Panc1 (cell line): ENCODE results near the gene HIKESHI. TPM values are rescaled to one million over a fixed set of nuclear protein-coding genes. Genes with fewer than 3 reads are reported as not detected.

Experiments used
- ATAC-seq: fragments of 200-7000 bp; cut with Tn5 transposase; 2 replicates; pipeline ENCODE4 v1.9.1; 2020; ENCODE audit warnings: mild to moderate bottlenecking, moderate library complexity
- BruUV-seq: library from RNA; stranded (reverse); fragments of 400-500 nt; replicated peaks from 2 replicates; lab custom pipeline; 2021; lab: Mats Ljungman, UMichigan
- CTCF ChIA-PET: fragments of 300-600 bp; sonication (Branson Sonifier 250); formaldehyde crosslinking; loops from one replicate; lab custom pipeline; 2022; ENCODE audit warnings: antibody characterized with exemption; lab: Charles Lee
- POLR2A ChIA-PET: fragments of 300-600 bp; sonication (Branson Sonifier 250); formaldehyde crosslinking; loops from one replicate; lab custom pipeline; 2022; ENCODE audit warnings: antibody characterized with exemption; lab: Charles Lee
- DNase-seq: peaks from one replicate; pipeline ENCODE4 v3.0.0-alpha.2; 2010; ENCODE audit warnings: low read depth, low spot score
- H3K27ac ChIP-seq: 2 replicates; pipeline ENCODE4 v1.5.1; 2011; ENCODE audit warnings: mild to moderate bottlenecking, low read length, inconsistent platforms
- H3K27me3 ChIP-seq: fragments of 200-500 bp; sonication (Bioruptor generic); 2 replicates; pipeline ENCODE4 v1.6.0; 2014; ENCODE audit warnings: low read length, inconsistent platforms; ENCODE audit not compliant: control insufficient read depth, insufficient read depth
- H3K36me3 ChIP-seq: fragments of 200-500 bp; sonication (Bioruptor generic); 2 replicates; pipeline ENCODE4 v1.5.1; 2014; ENCODE audit warnings: inconsistent platforms, mild to moderate bottlenecking, low read length, moderate library complexity; ENCODE audit not compliant: control insufficient read depth, insufficient read depth
- H3K4me1 ChIP-seq: 2 replicates; pipeline ENCODE4 v1.5.1; 2011; ENCODE audit warnings: inconsistent platforms, mild to moderate bottlenecking, low read length, moderate library complexity; ENCODE audit not compliant: control insufficient read depth, insufficient read depth
- H3K4me3 ChIP-seq, 2 experiments: 2 replicates each; pipeline ENCODE4 v1.5.1; 2011 to 2012; ENCODE audit warnings: low read depth in 2 of 2, low read length in 2 of 2, mild to moderate bottlenecking in 2 of 2, inconsistent platforms in 1 of 2, moderate library complexity in 1 of 2
- H3K9me3 ChIP-seq: fragments of 200-500 bp; sonication (Bioruptor generic); 2 replicates; pipeline ENCODE4 v1.5.1; 2014; ENCODE audit warnings: low read depth, mild to moderate bottlenecking, inconsistent platforms, low read length, moderate library complexity; ENCODE audit not compliant: control insufficient read depth, insufficient read depth
- CTCF ChIP-seq: fragments of 450-650 bp; IDR thresholded peaks from 2 replicates; pipeline ENCODE4 v1.5.1; 2017; ENCODE audit warnings: mild to moderate bottlenecking
- POLR2AphosphoS5 ChIP-seq: IDR thresholded peaks from 2 replicates; pipeline ENCODE4 v1.6.1; 2012; ENCODE audit warnings: mild to moderate bottlenecking, low read depth, low read length, moderate library complexity
- REST ChIP-seq, 2 experiments: IDR thresholded peaks; 2 replicates each; pipeline ENCODE4 v1.6.1; 2011 to 2012; ENCODE audit warnings: low read depth in 2 of 2, control low read depth in 1 of 2, low read length in 1 of 2, mild to moderate bottlenecking in 1 of 2, moderate library complexity in 1 of 2; ENCODE audit not compliant: insufficient read depth in 1 of 2
- SIN3A ChIP-seq: IDR thresholded peaks from 2 replicates; pipeline ENCODE4 v1.6.1; 2012; ENCODE audit warnings: low read depth, mild to moderate bottlenecking, low read length, moderate library complexity, borderline replicate concordance; ENCODE audit not compliant: insufficient read depth
- TCF7L2 ChIP-seq: IDR thresholded peaks from 2 replicates; pipeline ENCODE4 v1.6.1; 2011; ENCODE audit warnings: mild to moderate bottlenecking, low read depth, low read length, inconsistent platforms
- in situ Hi-C: cut with HindIII; loops from 2 replicates; pipeline ENCODE4 v1.10.0; 2016; ENCODE audit warnings: low sequenced_read_pairs, low pct_unique_long_range_greater_than_20kb
- intact Hi-C: fragments of 100-400 bp; cut with micrococcal nuclease; formaldehyde crosslinking; loops from one replicate; pipeline ENCODE4 v1.10.0; 2022; ENCODE audit not compliant: unreplicated experiment
- total RNA-seq: library from RNA; stranded (reverse); gene quantifications from one replicate; pipeline ENCODE4 v1.2.1, GENCODE V29; 2021; ENCODE audit not compliant: unreplicated experiment

The HIKESHI gene
- total RNA-seq, 1 experiment from 2014 or later, result 61.3 TPM

- peaks cover under 1% of the 10 kb centered on the region; the same call in 1 of the 2 replicates for H3K4me1 ChIP-seq
- no peak overlapping the region for H3K27ac ChIP-seq
- H3K9me3 ChIP-seq, result no peaks in the 10 kb centered on the region
- DNase-seq (no peak), ATAC-seq (no peak)
- no peaks in the 10 kb centered on the region for H3K27me3 ChIP-seq
- TF ChIP-seq SIN3A, result no peak
- TF ChIP-seq CTCF, result no peak
- no peak for TF ChIP-seq POLR2AphosphoS5
- TF ChIP-seq TCF7L2, result no peak
- TF ChIP-seq REST (IDR thresholded peaks at IDR 0.05; ENCODE audit: insufficient read depth in 1 of 2, low read depth in 2 of 2, low read length in 1 of 2), result no peak
- H3K36me3 ChIP-seq, result peaks cover 12% of the 10 kb centered on the region; the same call in 1 of the 2 replicates
- intact Hi-C loops (no loop called here), in situ Hi-C loops (no loop called here)
- ChIA-PET CTCF (no interaction called here), POLR2A (no interaction called here)
- no peak overlapping the region for H3K4me3 ChIP-seq
- BruUV-seq, result no TSS peak
Observed at GRCh38 chr11:86256608-86257007, 45.4 kb upstream of the HIKESHI start.

- CTCF ChIA-PET, result no interaction called here
- no peak for ATAC-seq
- POLR2A ChIA-PET, result no interaction called here
- Histone ChIP-seq H3K4me1 (no peaks in the 10 kb centered on the region), H3K36me3 (peaks cover 8% of the 10 kb centered on the region; the same call in 1 of the 2 replicates), H3K27ac (no peak overlapping the region), H3K9me3 (no peaks in the 10 kb centered on the region), H3K4me3 (no peak overlapping the region), H3K27me3 (no peaks in the 10 kb centered on the region)
- intact Hi-C loops, result no loop called here
- TF ChIP-seq SIN3A, result no peak
- TF ChIP-seq POLR2AphosphoS5, result no peak
- TF ChIP-seq TCF7L2, result no peak
- TF ChIP-seq REST (IDR thresholded peaks at IDR 0.05; ENCODE audit: insufficient read depth in 1 of 2, low read depth in 2 of 2, low read length in 1 of 2), result no peak
- no peak for TF ChIP-seq CTCF
- in situ Hi-C loops, result no loop called here
- TSS peak; percentile 13 for BruUV-seq
- no peak for DNase-seq
Observed at GRCh38 chr11:86257446-86257845, 44.6 kb upstream of the HIKESHI start.
